SK-N-MC (cell line): Measurements from ENCODE around the gene SPRED3.

ENCODE experiments used
- EZH2 ChIP-seq: fragments of 200-600 bp; sonication (generic); IDR thresholded peaks from one replicate; pipeline ENCODE4 v1.6.1; 2017; ENCODE audit warnings: antibody characterized with exemption
- POLR2AphosphoS5 ChIP-seq: IDR thresholded peaks from 2 replicates; pipeline ENCODE4 v1.6.1; 2012; ENCODE audit warnings: mild to moderate bottlenecking, low read depth, low read length, borderline replicate concordance

GRCh38 chr19:38409631-38410133, 21.2 kb downstream of the SPRED3 start:
- TF ChIP-seq POLR2AphosphoS5, result no peak
- no peak for TF ChIP-seq EZH2
